Subcutaneous adipose tissue (tissue), 4 donors: ENCODE measurements around the gene GPR84. TPM values are rescaled to one million over a fixed set of nuclear protein-coding genes. Genes with fewer than 3 reads are reported as not detected.

Source experiments
- total RNA-seq, 4 donors: library from RNA; depleted of rRNA; stranded (reverse); fragments of >200 nt; gene quantifications; one replicate each; pipeline ENCODE4 v1.1.0, GENCODE V29; 2016
- TF ChIP-seq, protein P1 (sequence below): fragments of 450-650 bp; IDR thresholded peaks from one replicate; pipeline ENCODE4 v1.5.1; 2016; ENCODE audit warnings: low read depth, mild to moderate bottlenecking, control low read depth, antibody characterized with exemption, moderate library complexity

GPR84 gene
- total RNA-seq, 4 donors from 2014 or later = 0.44 to 1.1 (median 0.51) TPM; not detected in 1

GRCh38 chr12:54333420-54334034 lies 30.8 kb downstream of the GPR84 start:
- TF ChIP-seq, protein P1, sequence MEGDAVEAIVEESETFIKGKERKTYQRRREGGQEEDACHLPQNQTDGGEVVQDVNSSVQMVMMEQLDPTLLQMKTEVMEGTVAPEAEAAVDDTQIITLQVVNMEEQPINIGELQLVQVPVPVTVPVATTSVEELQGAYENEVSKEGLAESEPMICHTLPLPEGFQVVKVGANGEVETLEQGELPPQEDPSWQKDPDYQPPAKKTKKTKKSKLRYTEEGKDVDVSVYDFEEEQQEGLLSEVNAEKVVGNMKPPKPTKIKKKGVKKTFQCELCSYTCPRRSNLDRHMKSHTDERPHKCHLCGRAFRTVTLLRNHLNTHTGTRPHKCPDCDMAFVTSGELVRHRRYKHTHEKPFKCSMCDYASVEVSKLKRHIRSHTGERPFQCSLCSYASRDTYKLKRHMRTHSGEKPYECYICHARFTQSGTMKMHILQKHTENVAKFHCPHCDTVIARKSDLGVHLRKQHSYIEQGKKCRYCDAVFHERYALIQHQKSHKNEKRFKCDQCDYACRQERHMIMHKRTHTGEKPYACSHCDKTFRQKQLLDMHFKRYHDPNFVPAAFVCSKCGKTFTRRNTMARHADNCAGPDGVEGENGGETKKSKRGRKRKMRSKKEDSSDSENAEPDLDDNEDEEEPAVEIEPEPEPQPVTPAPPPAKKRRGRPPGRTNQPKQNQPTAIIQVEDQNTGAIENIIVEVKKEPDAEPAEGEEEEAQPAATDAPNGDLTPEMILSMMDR = no peak

DNA sequence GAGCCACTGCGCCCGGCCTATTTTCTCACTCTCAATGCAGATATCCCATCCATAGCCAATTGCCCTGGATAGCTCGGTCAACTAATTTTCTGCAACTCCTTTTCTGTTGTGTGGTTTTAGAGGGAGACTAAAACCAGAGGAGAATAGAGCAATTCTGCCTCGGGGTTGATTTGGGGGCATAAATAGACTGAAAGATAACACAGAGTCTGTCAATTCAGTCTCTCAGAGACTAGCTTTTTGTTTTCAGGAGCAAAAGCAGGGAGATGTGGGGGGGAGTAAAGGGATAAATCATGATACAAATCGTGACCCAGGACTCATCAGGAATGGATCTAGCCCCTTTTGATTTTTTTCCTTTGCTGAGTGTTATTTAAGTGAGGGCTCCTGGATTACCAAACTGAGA lies 32.8 kb downstream of the GPR84 start:
- TF ChIP-seq, protein P1 = no peak

DNA sequence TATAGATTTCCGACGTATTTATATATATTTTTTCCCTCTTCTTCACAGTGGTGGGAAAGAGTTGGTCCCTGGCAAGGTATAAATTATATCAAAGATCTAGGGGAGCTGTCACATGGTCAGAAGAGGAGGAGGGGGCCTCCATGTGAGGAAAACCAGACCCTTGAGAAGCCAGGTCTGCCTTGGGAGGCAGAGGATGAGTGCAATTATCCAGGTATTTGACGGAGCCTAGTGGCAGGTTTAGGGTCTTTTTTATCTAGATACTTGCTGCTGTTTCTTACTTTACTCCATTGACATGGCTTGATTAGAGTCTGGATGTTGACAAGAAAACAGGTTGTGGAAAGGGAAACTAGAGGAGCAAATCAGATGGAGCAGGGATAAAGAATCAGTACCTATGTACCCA lies 33.8 kb downstream of the GPR84 start:
- TF ChIP-seq, protein P1 = no peak

DNA sequence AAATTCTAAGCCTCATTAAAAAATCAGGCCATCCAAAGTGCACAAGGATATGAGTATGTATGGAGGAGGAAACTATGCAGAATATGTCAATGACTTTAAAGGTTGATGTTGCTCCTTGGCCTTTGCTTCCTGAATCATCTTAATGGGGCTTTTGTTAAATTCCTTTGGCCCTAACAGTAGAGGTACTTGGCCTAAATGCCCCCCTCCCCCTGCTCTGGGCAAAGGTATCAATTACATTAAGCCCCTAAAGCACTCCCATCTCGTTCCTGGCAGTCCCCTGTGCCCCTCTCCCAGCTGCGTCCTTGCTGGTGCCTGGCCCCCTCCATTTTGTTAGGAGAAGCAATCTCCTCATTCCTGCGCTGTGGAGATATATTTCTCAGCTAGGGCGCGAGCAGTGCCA lies 34.5 kb downstream of the GPR84 start:
- TF ChIP-seq, protein P1 = no peak

DNA sequence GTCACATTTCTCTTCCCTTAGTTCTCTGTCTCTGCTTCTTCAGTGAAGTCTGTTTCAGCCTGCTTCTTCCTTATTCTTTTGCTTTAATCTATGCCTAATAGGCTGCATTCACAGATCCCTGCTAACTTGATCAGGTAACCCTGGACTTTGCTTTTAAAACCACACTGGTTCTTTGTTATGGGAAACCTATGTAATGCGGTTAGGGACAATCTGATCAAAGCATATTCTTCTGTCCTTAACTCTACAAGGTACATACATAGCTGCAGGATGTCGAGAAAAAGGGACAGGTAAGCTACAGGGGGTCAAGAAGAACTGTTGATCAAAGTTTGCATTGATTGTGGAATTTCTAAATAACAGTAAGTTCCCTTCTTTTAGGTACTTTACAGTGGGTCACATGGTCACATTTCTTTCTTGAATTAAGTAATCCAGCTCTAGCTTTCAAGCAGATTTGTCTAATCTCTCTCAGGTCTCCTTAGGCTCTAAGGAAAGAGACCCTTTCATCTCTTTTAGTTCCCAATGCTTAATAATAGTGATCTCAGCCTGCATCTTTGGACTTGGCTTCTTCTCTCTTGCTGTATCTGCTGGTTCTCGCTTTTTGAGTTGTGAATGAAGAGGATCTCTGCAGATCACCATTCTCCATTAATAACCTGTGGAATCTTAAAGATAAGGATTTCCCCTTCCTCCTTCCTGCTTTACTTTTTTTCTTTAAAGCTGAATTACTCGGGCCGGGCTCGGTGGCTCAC lies 35.5 kb downstream of the GPR84 start:
- TF ChIP-seq, protein P1 = no peak

DNA sequence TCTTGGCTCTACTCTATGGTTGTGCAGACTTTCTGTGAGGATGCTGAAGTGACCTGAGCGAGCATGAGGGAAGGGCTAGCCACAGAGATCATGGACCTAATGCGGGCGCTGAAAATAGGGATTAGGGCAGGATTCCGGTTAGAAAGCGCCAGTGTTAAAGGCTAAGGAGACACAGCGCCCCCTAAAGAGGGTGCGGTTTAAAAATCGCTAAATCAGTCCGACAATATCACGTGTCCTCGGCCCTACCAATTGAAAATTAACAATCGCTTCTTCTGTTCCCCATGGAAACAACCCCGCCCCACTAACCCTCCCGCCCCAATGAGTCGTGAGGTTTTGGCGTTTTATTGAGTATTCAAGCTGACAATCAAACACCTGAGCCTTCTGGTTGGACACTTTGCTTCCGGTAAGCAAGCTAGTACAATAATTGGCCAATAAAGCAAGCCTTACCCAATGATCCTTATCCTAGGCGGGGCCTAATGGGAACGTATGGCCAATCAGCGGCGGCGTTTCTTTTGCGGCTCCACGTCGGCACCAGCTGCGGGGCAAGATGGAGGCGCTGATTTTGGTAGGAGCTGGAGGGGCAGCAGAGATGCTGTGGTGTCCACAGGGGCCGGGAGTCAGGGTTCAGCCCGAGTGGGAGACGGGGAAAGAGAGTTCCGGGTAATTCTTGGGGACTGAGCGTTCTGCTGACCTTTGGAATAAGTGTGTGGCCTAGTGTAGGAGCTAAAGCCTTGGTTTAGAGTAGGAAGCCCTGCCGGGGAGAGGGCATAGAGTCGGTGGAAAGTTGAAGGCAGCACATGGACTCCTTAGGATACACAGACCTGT lies 39.5 kb downstream of the GPR84 start, which contains the start of gene COPZ1:
Gene COPZ1 (plus strand): TSS at position 515 of the 825 bp plus-strand sequence. CDS start 33 bp downstream, at position 548.
- TF ChIP-seq, protein P1 = no peak

DNA sequence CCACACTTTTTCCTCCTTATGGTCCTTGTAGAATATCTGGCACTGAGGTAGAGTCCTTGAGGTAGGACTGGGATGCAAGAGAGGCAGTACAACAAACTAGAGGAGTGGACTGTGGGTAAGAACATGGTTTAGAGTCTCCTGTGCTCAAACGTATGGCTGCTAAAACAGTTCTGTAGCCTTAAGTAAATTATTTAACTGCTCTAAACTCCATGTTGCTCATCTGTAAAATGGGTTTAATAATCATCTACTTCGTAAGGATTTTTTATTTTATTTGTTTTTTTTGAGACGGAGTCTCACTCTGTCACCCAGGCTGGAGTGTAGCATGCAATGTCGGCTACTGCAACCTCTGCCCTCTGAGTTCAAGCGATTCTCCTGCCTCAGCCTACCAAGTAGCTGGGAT lies 42.9 kb downstream of the GPR84 start:
- TF ChIP-seq, protein P1 = no peak
